Stimulated activated CD4-positive, alpha-beta T cell treated with anti-CD3 and anti-CD28 coated beads, Interleukin-4, amount 100 ng/mL, for 24 hours (primary cell): ENCODE results near the gene TMEM17.

Experiments
- DNase-seq: peaks from one replicate; pipeline ENCODE4 v3.0.0-alpha.2; 2020

TMEM17 gene

DNA sequence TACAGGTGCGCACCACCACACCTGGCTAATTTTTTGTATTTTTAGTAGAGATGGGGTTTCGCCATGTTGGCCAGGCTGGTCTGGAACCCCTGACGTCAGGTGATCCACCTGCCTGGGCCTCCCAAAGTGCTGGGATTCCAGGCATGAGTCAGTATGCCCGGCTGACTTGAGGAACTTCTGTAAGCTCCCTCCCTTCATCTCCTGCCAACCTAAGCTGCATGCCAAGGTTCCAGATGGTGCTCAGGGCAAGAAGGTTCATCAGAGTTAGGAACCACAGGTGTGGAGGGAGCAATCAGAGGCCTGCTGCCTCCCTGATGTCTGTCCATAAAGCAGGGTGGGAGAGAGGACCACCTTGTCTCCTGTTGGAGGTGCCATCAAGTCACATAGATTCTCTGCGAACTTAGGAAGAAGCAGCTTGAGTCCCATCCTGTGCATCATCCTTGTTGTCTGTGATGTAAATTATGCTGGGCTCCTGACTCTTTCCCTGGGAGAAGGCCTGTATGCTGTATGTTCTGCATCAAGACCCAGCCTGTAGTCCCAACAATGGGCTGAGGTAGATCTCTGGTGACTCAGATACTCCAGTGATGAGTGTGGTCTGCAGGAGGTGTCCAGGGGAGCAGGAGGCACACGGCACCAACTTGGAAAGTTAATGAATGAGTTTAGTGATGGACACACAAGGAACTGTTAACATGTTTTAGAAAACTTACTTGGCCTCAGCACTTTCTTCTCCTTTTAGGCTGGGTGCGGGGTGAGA is 53.1 kb downstream of the TMEM17 start:
- DNase-seq: no peak

DNA sequence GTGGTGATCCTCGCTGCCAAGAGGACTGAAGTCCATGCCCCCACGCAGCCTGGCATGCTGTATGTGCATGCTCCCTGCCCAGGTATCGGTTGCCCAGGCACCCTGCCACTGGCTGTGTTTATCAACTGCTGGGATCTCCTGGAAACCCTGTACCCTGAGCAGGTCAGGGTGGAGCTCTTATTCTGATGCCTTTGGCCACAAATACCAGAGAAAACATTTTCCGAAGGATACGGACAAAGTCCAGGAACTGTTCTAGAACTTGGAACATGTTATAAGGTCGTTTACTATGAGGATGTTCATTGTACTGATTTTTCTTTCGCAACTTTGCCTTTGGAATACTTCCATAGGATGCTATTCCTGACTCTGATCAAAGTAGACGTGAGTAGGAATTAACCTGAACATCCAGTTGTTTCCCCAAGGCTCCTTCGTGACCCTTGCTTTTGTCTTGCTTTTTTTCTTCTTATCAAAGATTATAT is 55.2 kb downstream of the TMEM17 start:
- DNase-seq: no peak
